EH (cell line): ENCODE results near the gene FCGR3B.
"Not testable (repeated sequence)": the region's sequence is repeated elsewhere in the genome, so short reads cannot be mapped to it uniquely, and the experiment has no call there.

Source experiments
- DNase-seq: peaks from one replicate; pipeline ENCODE4 v3.0.0-alpha.2; 2015; ENCODE audit warnings: low read depth

The FCGR3B gene

GRCh38 chr1:161605024-161605423 lies 26.0 kb downstream of the FCGR3B start:
- DNase-seq, result not testable (repeated sequence)

DNA sequence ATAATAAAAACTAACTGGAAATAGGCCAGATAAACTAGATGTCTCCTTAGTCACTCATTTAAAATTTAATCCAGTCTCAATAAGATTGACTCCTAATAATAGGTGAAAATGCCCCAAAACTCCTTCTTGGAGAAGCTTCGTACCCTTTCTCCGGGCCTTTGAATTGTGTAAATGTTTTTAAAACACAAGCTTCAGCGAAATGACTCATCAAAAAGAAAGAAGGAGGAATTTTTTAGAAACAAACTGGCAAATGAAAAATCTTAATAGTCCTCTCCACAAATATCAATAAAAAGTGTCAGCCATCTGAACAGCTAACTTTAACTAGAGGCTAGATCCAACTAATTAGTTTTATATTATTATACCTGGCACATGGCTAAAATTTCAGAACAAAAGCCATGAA lies 33.9 kb downstream of the FCGR3B start:
- not testable (repeated sequence) for DNase-seq

- DNase-seq, result not testable (repeated sequence)
These were observed 35.4 kb downstream of the FCGR3B start for GRCh38 chr1:161595583-161595982.

- not testable (repeated sequence) for DNase-seq
These were observed 35.8 kb downstream of the FCGR3B start for GRCh38 chr1:161595173-161595572.

DNA sequence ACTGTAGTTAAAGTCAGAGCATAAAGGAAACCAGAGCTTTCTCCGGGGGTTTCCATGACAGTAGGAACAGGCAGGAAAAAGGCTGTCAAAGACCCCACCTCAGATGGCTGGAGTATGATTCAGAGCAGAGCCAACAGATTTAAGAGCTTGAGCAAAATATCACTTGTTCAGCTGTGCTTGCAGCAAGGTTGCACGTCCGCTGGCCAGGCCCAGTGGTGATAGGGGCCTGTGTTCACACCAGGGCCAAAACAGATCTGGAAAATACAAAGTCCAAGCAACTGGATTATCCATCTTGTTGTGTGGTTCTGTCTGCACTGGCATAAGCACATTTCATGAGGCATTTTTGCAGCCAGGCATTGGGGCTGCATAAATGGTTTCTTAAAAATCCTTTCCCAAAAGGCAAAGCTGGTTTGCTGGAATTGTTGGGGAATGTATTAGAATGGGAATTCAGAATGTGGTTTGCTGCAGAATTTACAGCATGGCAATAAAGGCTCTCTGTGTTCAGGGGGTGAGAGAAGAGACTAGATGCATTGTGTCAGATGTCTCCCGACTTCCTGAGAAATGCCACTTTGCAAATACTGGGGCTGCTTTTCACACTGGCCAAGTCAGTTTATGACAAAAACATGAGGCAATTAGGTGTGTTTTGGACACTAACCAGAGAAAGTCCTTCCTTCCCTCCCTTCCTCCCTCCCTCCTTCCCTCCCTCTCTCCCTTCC lies 36.5 kb downstream of the FCGR3B start:
- DNase-seq, result not testable (repeated sequence)

GRCh38 chr1:161593092-161593755 lies 37.8 kb downstream of the FCGR3B start:
- not testable (repeated sequence) for DNase-seq

DNA sequence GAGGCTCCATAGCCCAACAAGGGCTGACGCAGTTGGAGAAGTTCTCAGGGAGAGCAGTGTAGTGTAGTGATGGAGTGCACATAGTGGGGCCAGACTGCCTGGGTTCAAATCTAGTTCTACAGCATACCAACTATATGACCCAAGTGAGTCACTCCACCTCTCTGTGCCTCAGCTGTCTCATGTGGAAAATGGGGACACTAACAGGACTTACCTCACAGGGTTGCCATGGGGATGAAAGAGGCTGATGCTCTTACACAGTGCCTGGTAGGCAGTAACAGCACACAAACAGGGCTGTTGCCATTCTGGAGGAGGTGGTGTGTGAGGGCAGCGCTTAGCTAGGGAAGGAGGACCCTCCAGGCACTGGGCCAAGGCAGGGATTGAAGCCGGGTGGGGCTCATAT lies 38.4 kb downstream of the FCGR3B start:
- DNase-seq, result not testable (repeated sequence)

GRCh38 chr1:161589920-161590319 lies 41.1 kb downstream of the FCGR3B start:
- DNase-seq, result not testable (repeated sequence)

GRCh38 chr1:161589365-161589764 lies 41.6 kb downstream of the FCGR3B start:
- DNase-seq, result not testable (repeated sequence)

- DNase-seq, result not testable (repeated sequence)
These were observed 42.4 kb downstream of the FCGR3B start for GRCh38 chr1:161588596-161588995.

DNA sequence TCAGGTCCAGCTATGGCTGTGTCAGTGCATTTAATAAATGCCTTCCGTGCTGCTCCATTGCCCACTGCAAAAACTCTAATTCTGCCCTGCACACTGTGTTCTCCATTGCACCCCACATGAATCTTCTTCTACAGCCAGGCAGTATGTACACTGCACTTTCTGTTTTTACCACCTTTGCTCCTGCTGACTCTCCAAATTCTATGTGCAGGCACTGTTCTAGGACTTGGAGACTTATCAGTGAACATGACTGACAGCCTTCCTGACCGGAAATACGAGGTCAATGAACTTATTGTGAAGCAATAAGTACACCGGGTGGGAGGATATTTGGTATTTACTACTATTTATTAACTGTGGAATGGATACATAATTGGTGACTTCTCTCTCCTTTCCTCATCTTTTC lies 48.1 kb downstream of the FCGR3B start:
- DNase-seq, result not testable (repeated sequence)

- DNase-seq, result not testable (repeated sequence)
These were observed 50.0 kb downstream of the FCGR3B start for GRCh38 chr1:161580879-161581537.

DNA sequence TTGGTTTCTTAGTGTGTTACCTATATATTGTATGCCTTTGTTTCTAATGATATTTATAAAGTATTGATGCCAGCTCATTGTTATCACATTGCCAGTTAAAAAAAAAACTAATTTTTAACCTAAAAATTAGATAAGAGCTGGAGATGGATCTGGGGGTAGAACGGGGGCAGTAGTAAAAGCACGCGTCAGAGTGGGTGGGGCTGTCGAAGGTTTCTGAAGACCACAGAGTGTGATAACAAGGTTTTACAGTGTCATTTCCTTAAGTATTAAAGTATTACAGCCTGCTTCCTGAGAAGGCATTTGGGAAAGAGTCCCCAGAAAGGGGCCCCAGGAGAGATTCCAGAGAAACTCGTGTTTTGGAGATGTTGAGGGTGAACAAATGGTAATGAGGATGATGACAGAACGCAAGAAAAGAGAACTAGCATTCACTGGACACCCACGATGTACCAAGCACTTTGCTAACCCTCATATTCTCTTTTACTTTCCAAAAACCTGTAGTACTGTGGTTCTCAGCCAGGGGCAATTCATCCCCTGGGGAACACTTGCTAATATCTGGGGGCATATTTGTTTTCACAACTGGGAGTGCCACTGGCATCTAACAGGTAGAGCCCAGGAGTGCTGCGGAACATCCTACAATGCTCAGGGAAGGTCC lies 51.0 kb downstream of the FCGR3B start:
- not testable (repeated sequence) for DNase-seq

DNA sequence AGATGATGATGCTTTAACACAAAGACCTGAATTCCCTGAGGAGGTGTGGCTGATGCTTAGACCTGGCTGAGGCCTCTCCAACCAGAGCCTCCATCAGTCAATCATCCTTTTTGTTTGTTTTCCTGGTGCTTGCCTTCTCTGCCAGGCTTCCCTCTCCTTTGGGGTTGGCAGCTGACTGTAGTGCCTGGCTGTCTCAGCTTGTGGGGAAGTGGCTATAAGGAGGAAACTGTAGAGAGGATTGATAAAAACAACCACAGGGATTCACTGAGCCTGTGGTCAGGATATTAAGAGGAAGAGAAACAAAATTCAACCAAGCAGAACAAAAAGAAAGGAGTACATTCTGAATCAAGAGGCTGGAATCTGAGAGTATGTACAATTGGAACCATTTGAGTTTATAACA lies 54.3 kb downstream of the FCGR3B start:
- DNase-seq, result not testable (repeated sequence)
